Endometrial microvascular endothelial cells (primary cell): ENCODE results near the gene RAPGEF3. TPM values are rescaled to one million over a fixed set of nuclear protein-coding genes. Genes with fewer than 3 reads are reported as not detected.

Experiments used
- in situ Hi-C: cut with HindIII; loops from 2 replicates; pipeline ENCODE4 v1.10.0; 2017; ENCODE audit warnings: low sequenced_read_pairs, low pct_unique_long_range_greater_than_20kb; ENCODE audit errors: inconsistent ontology term
- total RNA-seq: library from RNA; depleted of rRNA; stranded (reverse); fragments of >200 nt; gene quantifications from one replicate; pipeline ENCODE4 v1.2.3, GENCODE V29; 2015; ENCODE audit errors: inconsistent ontology term

The RAPGEF3 gene
- total RNA-seq, 1 donor from 2014 or later, result 27.8 TPM

DNA sequence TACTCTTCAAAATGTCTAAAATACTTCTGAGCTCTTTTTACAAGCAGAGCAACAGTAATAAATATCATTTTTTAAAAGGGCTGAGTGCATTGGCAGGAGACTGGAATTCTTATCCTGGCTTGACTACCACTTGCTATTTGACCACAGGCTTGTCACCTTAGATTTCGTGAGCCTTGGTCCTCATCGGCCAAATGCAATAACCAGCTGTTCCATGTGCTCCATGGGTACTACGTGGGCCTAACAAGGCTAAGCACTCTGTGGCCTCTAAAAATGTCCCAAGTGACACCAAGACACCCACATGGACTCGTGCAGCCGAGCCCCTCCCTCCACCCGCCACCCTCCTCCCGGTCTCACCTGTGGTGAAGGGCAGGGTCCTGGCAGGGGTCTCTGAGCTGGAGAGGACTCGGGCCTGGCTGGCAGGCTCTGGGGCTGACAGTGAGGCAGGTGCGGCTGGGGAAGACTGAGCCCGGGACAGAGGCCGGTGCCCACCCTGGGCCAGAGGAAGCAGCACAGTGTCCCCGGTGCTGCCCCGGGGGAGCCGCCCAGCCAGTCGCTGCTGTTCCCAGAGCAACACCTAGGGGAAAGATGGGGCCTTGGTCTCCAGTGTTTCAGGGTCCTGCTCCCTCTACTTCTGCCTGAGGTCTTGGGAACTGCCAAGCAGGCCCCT is 34.5 kb upstream of the RAPGEF3 start:
- in situ Hi-C loops, result no loop called here

DNA sequence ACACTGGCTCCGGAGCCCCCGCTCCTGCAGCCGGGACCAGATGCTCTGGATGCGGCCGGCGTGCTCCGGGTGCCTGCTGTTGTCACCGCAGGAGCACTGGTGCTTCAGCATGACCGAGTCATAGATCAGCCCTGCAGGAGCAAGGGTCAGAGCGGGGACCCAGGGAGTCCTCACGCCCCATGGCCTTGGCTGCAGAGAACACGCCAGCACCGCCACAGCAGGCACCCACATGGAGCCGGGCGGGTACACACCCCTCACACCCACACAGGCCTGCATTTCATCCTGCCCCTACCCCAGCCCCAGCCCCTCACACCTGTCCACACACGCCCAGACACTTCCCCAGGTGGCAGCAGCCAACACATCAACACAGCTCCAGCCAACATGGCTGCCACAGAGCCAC is 33.2 kb upstream of the RAPGEF3 start:
- in situ Hi-C loops, result no loop called here

DNA sequence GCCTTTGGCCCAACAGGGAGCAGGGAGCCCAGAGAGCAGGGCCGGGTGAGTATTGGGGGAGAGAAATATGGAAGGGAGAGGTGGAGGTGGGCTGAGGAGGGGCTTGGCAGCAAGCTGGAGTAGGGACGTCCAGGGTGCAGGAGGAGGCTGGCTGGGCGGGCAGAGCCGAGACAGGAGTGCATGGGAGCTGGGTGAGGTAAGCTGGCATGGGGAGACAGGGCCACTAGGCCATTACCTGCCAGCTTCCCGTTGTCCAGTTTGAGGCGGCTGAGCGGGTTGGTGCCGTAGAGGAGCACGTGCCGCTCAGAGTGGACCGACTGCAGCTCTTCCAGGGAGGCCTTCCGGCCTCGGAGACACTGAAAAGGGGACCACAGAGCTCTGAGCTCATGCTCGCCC is 32.7 kb upstream of the RAPGEF3 start:
- in situ Hi-C loops, result no loop called here

DNA sequence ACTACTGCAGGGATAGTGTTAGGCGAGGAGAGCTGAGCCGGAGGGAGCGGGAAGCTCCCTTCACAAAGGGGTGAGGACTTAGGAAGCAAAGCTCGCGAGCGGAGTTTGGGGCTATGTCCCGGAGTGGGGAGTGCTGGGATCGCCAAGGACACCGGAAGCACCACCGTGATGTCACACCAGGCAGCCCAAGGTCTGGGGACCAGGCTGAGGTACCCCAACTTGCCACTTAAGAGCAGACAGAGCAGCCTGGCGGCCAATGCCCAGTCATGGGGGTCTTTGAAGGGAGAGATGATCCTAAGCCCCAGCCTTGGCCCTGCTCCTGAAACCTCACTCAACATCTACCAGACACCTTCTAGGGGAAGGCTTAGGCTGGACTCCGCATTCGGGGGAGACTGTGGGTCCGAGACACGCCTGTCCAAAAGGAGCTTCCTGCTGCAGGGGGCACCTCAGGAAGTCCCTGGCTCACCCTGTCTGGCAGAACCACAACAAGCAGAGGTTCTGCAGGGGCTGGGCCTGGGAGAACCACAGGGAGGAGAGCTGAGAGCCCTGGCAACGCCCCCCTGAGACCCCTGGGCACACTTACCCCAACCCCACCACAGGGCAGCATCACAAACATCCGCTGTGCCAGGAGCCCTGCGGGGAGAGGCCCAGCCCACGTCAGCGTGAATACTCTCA is 32.1 kb upstream of the RAPGEF3 start:
- in situ Hi-C loops, result no loop called here

DNA sequence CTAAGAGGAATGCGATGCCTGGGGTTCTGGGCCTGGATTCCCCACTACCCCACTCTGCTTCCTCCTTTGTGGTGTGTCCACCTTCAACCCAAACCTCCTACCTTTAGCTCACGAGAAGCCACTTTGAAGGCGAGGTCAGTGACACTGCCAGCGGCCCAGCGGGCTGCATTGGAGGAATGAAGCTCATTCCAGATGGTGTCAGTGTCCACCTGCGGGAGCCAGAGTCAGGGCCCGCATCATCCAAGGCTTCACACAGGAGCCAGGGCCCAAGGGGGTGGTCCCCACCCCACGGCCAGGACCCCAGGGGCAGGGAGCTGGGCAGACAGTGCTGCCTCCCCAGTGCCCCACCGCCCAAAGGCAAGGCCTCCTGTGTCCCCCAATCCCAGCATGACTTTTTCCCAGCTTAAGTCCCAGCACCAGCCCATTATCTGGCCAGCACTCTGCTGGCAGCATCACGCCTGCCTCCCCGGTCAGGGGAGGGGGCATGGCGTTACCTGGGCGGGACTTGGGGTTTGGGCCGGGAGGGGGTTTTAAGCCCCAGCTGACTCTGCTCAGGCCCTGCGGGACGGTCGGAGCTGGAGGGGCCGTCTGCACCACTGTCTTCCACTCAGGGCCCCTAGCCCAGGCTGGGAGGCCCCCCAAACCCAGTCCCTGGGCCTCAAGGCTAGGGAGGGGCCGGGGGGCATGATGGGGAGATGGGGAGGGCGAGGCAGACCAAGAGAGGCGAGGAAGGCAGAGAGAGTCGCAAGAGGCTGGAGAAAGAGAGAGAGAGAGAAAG is 31.2 kb upstream of the RAPGEF3 start:
- in situ Hi-C loops, result no loop called here

DNA sequence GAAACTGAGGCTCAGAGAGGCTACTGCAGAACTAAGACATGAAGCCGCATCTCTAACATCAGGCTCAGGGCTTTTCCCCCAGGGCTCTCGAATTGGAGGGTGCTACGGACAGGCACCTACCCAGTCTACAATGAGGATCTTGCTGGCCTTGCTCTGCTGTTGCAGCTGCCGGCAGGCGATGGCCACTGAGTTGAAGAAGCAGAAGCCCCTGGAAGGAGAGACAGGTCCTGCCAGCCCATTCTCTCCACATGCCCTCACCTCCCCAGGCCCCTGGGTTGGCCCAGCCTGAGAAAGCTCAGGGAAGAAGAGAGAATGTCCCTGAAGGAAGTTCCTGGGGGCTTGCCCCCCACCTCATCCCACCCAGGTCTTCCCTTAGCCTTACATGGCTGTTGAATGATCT is 30.5 kb upstream of the RAPGEF3 start:
- in situ Hi-C loops, result no loop called here

DNA sequence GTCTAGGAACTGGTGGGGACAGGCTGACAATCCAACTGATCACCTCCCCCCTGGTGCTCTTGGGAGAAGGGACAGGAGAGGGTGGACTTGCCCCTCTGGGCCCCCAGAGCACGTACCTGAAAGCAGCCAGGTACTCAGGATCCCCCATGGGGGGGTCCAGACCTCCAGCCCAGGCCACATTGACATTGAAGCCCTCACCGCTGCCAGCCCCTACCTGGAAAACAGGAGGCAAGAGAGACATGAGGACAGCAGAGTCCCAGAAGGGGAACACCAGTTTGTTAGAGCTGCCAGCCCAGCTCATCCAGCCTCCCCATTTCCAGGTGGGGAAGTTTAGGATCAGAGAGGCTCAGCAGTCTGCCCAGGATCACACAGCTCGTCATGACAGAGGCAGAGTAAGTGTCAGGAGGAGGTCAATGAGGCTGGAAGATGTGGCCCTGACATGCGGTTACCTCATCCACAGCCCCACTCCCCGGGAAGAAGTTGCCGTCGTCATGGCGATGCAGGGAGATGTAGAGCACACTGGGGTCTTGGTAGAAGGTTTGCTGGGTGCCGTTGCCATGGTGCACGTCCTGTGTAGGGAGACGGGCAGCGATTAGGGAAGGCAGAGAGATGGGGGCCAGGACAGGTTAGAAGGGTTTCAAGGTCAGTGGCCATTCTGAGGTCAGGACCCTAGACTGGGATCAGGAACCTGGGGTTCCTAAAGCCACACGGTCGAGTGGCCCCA is 29.1 kb upstream of the RAPGEF3 start:
- in situ Hi-C loops, result no loop called here

DNA sequence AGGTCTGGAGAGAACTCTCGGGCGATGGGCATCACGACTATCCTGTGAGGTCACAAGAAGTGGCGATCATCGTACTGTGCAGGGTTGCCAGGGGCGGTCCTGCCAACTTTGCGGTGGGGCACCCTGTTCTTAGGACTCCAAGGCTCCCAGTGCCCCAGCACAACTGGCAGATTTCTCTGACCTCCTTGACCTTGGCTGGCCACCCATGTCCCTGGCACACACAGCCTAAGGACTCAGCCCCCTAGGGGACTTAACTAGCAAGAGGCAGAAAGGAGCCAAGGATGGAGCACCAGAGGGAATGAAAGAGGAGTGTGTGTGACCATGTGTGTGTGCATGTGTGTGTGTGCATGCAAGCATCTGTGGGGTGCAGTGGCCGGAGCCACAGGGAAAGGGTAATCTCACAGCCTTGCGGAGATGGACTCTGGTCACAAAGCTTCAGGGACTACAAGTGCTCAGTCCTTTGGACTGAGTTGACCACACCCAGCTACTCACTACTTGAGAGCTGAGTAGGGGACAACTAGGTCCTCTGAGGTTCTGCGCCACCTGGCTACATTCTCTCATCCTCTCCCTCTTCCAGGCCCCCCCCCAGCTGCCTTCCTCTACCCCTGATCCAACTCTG is 28.1 kb upstream of the RAPGEF3 start:
- in situ Hi-C loops, result no loop called here

DNA sequence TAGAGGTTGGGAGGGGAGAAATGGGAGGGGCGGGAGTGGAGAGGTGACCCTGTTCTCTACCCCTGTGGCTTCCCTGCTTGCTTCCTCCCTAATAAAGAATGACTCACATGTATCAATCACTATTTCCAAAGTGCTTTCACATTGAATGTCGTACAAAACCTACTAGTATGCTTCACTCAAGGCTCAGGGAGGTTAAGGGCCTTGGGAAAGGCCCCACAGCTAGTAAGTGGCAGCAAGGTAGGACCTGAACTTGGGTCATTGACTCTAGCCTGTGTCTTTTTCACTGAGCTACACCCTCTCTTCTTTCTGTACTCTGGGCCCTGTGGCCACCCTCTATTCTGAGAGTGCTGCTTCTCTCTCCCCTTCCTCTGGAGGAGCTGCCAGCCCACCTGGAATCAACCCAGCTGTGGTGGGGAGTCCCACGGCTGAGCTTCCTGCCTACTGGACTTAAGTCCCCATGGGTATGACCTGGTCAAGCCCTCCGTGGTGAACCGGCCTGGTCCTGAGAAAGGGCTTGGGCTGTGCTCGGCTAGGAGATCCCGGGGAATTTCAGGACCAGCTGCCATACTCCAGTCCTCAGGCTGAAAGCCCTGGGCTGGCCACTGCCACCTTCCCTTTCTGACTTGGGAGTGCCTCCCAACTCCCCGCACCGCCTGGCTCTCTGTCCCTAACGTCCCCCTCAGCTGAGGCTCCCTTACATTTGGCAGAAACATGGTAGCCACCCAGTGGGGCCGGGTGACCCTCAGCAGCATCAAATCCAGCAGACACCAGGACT is 27.4 kb upstream of the RAPGEF3 start:
- in situ Hi-C loops, result no loop called here

DNA sequence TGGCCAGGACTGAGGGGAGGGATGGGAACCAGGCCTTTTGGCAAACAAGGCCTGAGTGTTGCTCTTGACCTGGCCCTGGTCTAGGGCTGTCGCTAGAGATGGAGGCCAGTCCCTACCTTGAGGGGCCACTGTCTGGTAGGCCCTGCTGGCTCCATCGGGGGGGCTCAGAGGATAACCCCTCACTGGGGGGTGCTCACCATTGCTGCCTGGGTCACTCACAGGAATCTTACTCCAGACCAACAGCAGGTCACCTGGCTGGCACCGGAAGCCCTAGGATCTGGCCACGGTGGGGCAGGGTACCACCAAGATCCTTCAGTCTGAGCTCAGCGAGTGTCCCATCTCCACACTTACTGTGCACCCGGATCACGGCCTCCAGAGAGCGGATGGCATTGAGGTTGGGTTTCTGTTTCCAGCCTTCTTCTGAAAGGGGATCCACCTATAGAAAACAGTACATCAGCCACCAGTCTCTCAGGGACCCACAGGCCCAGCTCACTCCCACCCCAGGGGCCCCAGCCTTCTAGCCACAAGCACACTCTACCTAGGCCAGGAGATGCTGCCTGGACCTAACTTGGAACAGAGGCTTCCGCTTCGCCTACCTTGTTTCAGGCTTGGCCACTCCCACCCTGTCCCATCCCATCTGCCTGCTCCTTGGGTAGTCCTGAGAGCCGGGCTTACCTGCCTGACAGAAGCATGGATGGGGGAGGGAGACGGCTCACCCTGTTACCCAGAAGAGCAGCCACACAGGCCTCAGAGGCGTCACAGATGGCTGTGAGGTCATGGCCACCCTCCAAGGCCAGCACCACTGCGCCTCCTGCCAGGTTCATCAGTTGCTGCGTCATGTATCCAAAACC is 26.6 kb upstream of the RAPGEF3 start:
- in situ Hi-C loops, result no loop called here

DNA sequence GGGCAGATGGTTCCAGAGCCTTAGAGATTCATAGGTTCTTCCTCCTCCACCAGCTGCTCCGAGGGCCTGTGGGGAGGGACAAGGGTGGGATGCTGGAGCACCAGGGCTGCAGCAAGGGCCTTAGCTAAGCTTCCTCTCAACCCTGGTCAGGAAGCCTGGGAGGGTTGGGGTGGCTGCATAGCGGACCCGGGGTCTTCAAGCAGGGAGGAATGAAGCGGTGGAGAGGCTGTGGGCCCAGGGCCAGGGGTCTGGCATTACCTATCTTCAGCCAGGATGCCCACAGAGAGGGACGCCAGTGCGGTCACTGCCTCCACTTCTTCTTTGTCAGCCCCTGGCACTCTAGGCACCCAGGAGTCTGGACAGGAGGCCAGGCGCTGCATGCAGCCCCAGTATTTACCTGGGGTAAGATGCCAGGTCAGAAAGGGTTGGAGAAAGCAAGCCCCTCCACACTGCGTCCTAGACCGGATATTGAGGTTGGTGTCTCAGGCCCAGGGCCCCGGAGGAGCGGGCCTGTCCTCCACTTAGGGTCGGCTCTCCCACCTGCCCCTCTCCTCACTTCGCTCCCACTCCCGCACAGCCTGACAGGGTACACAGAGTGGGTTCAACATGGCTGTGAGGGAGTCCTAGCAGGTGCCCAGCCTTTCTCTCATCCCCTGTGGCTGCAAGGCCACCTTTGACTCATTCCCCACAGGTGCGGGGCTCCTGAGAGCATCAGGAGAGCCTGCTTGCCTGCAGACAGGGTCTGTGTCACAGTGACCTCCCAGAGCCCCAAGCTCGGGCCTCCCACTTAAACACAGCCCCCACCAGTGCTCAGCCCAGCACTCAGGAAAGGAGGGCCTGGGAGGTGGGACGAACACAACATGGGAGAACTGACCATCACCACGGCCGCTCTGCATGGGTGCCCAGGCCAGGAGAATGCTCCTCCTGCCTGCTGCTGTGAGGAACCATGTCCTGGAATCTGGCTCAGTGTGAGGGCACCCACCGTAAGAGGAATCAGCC is 25.4 kb upstream of the RAPGEF3 start:
- in situ Hi-C loops, result no loop called here

DNA sequence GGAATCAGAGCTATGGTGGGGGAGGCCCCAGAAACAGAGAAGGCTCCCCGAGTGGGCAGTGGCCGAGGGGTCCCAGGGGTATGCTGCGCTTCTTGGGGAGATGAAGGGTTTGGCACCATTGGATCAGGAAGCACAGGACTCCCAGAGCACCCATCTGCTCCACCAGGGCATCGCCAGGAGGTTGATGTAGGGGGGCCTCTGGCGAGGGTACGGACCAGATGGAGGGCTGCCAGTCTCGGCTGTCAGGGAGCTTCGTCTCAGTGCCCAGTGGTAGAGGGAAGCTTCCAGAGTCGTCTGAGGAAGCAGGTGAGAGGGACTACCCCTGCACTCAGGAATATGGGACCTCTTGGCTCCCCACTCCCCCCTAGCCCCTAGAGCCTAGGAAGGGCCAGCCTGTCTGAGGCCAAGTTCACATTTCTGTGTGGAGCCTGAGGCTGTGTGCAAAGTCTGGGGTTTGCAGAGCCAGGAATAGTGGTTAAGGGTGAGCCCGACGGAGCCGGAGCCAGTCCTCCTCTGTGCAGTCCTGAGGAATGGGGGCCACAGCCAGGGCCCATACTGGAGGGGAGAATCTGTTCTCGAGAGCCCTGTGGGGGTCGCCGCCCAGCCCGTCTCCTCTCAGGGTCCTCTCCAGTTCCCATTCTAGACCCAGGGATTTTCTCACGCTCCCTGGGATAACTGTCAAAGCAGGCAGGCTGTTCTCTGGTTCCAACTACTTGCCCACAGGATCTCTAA is 24.5 kb upstream of the RAPGEF3 start:
- in situ Hi-C loops, result no loop called here

DNA sequence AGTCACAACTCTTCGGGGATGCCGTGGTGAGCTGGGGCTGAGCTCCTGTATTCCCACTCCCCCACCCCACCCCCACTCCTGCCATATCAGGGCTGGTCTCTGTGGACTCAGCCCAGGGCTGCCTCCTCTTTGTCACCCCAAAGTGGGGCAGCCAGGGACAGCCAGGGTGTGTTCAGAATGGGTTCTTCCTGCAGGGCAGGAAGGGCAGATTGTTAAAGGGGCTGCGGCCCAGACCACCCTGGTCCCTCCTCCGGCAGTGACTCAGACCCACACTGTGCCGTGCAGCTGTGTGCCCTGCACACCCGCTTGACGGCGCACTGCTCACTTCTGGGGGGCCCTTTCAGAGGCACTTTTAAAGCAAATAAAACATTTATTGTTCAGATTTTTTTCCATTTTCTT is 23.7 kb upstream of the RAPGEF3 start:
- in situ Hi-C loops, result no loop called here

DNA sequence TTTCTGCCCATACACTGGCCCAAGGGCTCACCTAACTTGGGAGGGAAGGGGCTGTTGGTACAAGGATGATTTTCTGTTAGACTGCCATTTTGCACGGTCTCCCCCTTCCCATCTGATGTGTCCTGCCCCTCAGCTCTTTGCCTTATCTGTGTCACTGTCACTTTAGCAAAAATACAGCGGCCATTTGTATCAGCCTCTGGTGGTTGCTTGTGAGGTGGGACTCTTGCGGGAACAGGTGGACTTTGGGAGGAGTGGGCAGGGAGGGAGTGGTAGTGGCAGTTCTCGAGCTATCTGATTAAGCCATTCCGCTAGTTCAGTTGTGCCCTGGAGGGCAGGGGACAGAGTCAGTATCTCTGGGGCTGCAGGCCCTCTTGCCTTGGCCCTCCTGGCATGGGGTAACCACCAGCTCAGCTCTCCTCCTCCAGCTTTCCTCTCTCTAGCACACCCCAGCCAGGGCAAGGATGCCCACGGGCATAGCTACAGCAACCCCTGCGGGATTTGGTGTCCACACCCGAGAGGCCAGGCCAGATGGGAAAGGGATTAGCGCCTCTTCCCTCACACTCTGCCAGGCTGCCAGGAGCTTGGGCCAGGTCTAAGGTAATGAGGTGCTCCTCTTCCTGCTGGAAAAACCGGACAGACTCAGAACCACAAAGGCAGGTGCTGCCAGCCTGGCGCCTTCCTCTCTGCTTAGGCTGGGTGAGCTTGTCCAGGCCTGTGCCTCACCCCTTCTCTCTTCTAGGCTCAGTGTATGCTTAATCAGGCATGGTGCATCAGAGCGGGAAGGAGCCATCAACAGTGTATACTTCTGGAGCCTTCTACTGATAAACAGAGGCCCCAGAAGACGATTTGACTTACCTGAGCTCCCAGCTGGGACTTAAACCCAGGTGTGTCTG is 23.0 kb upstream of the RAPGEF3 start:
- in situ Hi-C loops, result no loop called here

DNA sequence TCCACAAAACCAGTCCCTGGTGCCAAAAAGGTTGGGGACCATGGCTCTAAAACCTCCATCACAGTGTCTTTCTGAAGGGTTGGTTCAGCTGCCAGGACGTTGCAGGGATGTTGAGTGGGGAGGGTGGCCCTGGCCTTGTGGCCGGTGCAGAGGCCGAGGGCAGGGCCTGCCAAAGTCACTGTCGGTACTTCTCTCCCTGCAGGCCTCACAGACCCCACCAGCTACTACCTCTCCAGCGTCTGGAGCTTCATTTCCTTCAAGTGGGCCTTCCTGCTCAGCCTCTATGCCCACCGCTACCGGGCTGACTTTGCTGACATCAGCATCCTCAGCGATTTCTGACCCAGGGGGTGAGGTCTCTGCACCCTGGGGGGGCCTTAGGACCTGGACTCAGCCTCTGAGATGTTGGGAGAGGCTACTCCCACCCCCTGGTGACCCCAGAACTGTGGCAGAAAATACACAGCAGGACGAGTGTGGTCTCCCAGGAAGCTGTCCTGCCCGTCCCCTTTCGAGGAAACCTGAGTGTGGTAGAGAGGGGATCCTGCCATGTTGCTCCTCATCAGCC is 21.3 kb upstream of the RAPGEF3 start:
- in situ Hi-C loops, result no loop called here
